HCT116 (cell line): ENCODE measurements around the gene ZNRF4. TPM values are rescaled to one million over a fixed set of nuclear protein-coding genes. Genes with fewer than 3 reads are reported as not detected.

Source experiments
- ATAC-seq: fragments of 200-7000 bp; cut with Tn5 transposase; 2 replicates; pipeline ENCODE4 v1.9.1; 2020; ENCODE audit warnings: mild to moderate bottlenecking, moderate library complexity
- BruUV-seq: library from RNA; stranded (reverse); fragments of 400-500 nt; replicated peaks from 2 replicates; lab custom pipeline; 2021; lab: Mats Ljungman, UMichigan
- CTCF ChIA-PET: fragments of 300-600 bp; sonication (Branson Sonifier 250); formaldehyde crosslinking; loops from one replicate; lab custom pipeline; 2021; ENCODE audit warnings: antibody characterized with exemption; lab: Charles Lee
- POLR2A ChIA-PET: fragments of 300-600, 350-600 bp; sonication (Branson Sonifier 250); formaldehyde crosslinking; loops from one replicate; lab custom pipeline; 2021; ENCODE audit warnings: antibody characterized with exemption; lab: Charles Lee
- RAD21 ChIA-PET, 2 experiments: fragments of 300-600 bp; sonication (Branson Sonifier 250); formaldehyde crosslinking; loops; one replicate each; lab custom pipeline; 2023; ENCODE audit warnings: low total read pairs in 2 of 2; ENCODE audit not compliant: uncharacterized antibody in 2 of 2, unreplicated experiment in 2 of 2, low non-redundant PET in 1 of 2; lab: Charles Lee
- DNase-seq: peaks from one replicate; pipeline ENCODE4 v3.0.0-alpha.2; 2010; ENCODE audit warnings: low read depth, low spot score
- H2AFZ ChIP-seq: fragments of 200-600 bp; shearing (Covaris generic), sonication (generic); 2 replicates; pipeline ENCODE4 v1.6.1; 2017; ENCODE audit warnings: low read depth, mixed run types, mixed read lengths, antibody characterized with exemption, low read length; ENCODE audit not compliant: poor library complexity, severe bottlenecking
- H3K27ac ChIP-seq: 2 replicates; pipeline ENCODE4 v1.5.1; 2012; ENCODE audit warnings: low read depth, low read length
- H3K27me3 ChIP-seq: fragments of 200-600 bp; sonication (generic); 2 replicates; pipeline ENCODE4 v1.6.1; 2016; ENCODE audit warnings: mixed run types, low read length, mixed read lengths; ENCODE audit not compliant: insufficient read depth
- H3K36me3 ChIP-seq, 2 experiments: fragments of 200-500 bp in 1 of 2; fragments of 200-600 bp in 1 of 2; sonication (Bioruptor generic) in 1 of 2; sonication (generic) in 1 of 2; 2 replicates each; pipeline versions ENCODE4 v1.5.1 to v1.6.1; 2014 to 2016; ENCODE audit warnings: low read length in 2 of 2, inconsistent platforms in 1 of 2, mixed read lengths in 1 of 2, mixed run types in 1 of 2; ENCODE audit not compliant: insufficient read depth in 2 of 2, control insufficient read depth in 1 of 2
- H3K4me1 ChIP-seq, 2 experiments: fragments of 200-600 bp in 1 of 2; sonication (generic) in 1 of 2; 2 replicates each; pipeline versions ENCODE4 v1.5.1 to v1.6.1; 2012 to 2017; ENCODE audit warnings: low read length in 2 of 2, inconsistent platforms in 1 of 2, mild to moderate bottlenecking in 1 of 2, mixed read lengths in 1 of 2, mixed run types in 1 of 2, moderate library complexity in 1 of 2; ENCODE audit not compliant: insufficient read depth in 2 of 2, control insufficient read depth in 1 of 2
- H3K4me2 ChIP-seq: fragments of 200-600 bp; sonication (generic); 2 replicates; pipeline ENCODE4 v1.6.1; 2017; ENCODE audit warnings: mixed run types, low read length, mixed read lengths
- H3K4me3 ChIP-seq, 2 experiments: fragments of 200-600 bp in 1 of 2; sonication (generic) in 1 of 2; replicated peaks in 1 of 2; 2 replicates each; pipeline ENCODE4 v1.5.1; 2011 to 2016; ENCODE audit warnings: low read length in 2 of 2, control low read depth in 1 of 2, low read depth in 1 of 2, mild to moderate bottlenecking in 1 of 2, mixed read lengths in 1 of 2, mixed run types in 1 of 2
- H3K79me2 ChIP-seq: fragments of 200-600 bp; sonication (generic); 2 replicates; pipeline ENCODE4 v1.6.1; 2017; ENCODE audit warnings: mild to moderate bottlenecking, mixed run types, low read length, moderate library complexity, mixed read lengths; ENCODE audit not compliant: insufficient read depth
- H3K9ac ChIP-seq: fragments of 200-600 bp; sonication (generic); 2 replicates; pipeline ENCODE4 v1.6.1; 2016; ENCODE audit warnings: low read length, mixed read lengths
- H3K9me2 ChIP-seq: fragments of 200-600 bp; sonication (generic), shearing (Covaris generic); 2 replicates; pipeline ENCODE4 v1.6.1; 2017; ENCODE audit warnings: mixed run types, mild to moderate bottlenecking, moderate library complexity; ENCODE audit not compliant: insufficient read depth
- H3K9me3 ChIP-seq, 2 experiments: fragments of 200-500 bp in 1 of 2; fragments of 200-600 bp in 1 of 2; sonication (Bioruptor generic) in 1 of 2; sonication (generic) in 1 of 2; 2 replicates each; pipeline ENCODE4 v1.6.1; 2014 to 2017; ENCODE audit warnings: low read length in 2 of 2, mixed read lengths in 2 of 2, inconsistent platforms in 1 of 2, low read depth in 1 of 2, mild to moderate bottlenecking in 1 of 2, mixed run types in 1 of 2, moderate library complexity in 1 of 2; ENCODE audit not compliant: control insufficient read depth in 1 of 2, insufficient read depth in 1 of 2
- H4K20me1 ChIP-seq: fragments of 200-600 bp; sonication (generic), shearing (Covaris generic); 2 replicates; pipeline ENCODE4 v1.6.1; 2017; ENCODE audit warnings: mixed run types, mild to moderate bottlenecking, moderate library complexity; ENCODE audit not compliant: insufficient read depth
- ATF3 ChIP-seq: IDR thresholded peaks from 2 replicates; pipeline ENCODE4 v1.6.1; 2012
- CBX3 ChIP-seq: IDR thresholded peaks from 2 replicates; pipeline ENCODE4 v1.6.1; 2012; ENCODE audit warnings: low read depth
- CEBPB ChIP-seq: IDR thresholded peaks from 2 replicates; pipeline ENCODE4 v1.6.1; 2012; ENCODE audit warnings: low read depth
- CTCF ChIP-seq, 3 experiments: fragments of 200-600 bp in 1 of 3; sonication (generic) in 1 of 3; IDR thresholded peaks in 2 of 3; conservative IDR thresholded peaks in 1 of 3; 2 replicates each; pipeline ENCODE4 v1.5.1; 2012 to 2017; ENCODE audit warnings: low read depth in 2 of 3, low read length in 2 of 3, antibody characterized with exemption in 1 of 3, borderline replicate concordance in 1 of 3, control low read depth in 1 of 3, mild to moderate bottlenecking in 1 of 3, mixed read lengths in 1 of 3, mixed run types in 1 of 3, moderate library complexity in 1 of 3; ENCODE audit not compliant: insufficient read depth in 1 of 3
- EGR1 ChIP-seq: IDR thresholded peaks from 2 replicates; pipeline ENCODE4 v1.6.1; 2012; ENCODE audit warnings: low read depth
- EZH2 ChIP-seq: fragments of 200-600 bp; sonication (generic); IDR thresholded peaks from 2 replicates; pipeline ENCODE4 v1.6.1; 2017; ENCODE audit warnings: antibody characterized with exemption, mixed run types
- EZH2phosphoT487 ChIP-seq: fragments of 200-600 bp; IDR thresholded peaks from 2 replicates; pipeline ENCODE4 v1.6.1; 2018; ENCODE audit warnings: antibody characterized with exemption, borderline replicate concordance
- JUND ChIP-seq: IDR thresholded peaks from 2 replicates; pipeline ENCODE4 v1.6.1; 2012
- MAX ChIP-seq: IDR thresholded peaks from 2 replicates; pipeline ENCODE4 v1.6.1; 2012
- POLR2AphosphoS5 ChIP-seq: IDR thresholded peaks from 2 replicates; pipeline ENCODE4 v1.6.1; 2011; ENCODE audit warnings: mild to moderate bottlenecking, low read depth, low read length, moderate library complexity
- RAD21 ChIP-seq: IDR thresholded peaks from 2 replicates; pipeline ENCODE4 v1.6.1; 2012; ENCODE audit warnings: low read depth, mild to moderate bottlenecking
- REST ChIP-seq: IDR thresholded peaks from 2 replicates; pipeline ENCODE4 v1.6.1; 2012; ENCODE audit warnings: low read depth
- SIN3A ChIP-seq: IDR thresholded peaks from 2 replicates; pipeline ENCODE4 v1.6.1; 2012; ENCODE audit warnings: low read depth
- SP1 ChIP-seq: IDR thresholded peaks from 2 replicates; pipeline ENCODE4 v1.6.1; 2012; ENCODE audit warnings: low read depth
- SRF ChIP-seq: IDR thresholded peaks from 2 replicates; pipeline ENCODE4 v1.6.1; 2012; ENCODE audit warnings: low read depth
- TCF7L2 ChIP-seq: IDR thresholded peaks from 2 replicates; pipeline ENCODE4 v1.7.0; 2011; ENCODE audit warnings: borderline replicate concordance, inconsistent platforms; ENCODE audit not compliant: insufficient read depth, insufficient read length; ENCODE audit errors: extremely low read depth
- YY1 ChIP-seq: IDR thresholded peaks from 2 replicates; pipeline ENCODE4 v1.6.1; 2011; ENCODE audit warnings: low read length, low read depth, moderate library complexity, mild to moderate bottlenecking; ENCODE audit not compliant: insufficient replicate concordance; ENCODE audit errors: extremely low read depth
- ZBTB33 ChIP-seq: IDR thresholded peaks from 2 replicates; pipeline ENCODE4 v1.6.1; 2011; ENCODE audit warnings: mild to moderate bottlenecking, low read length, moderate library complexity; ENCODE audit not compliant: insufficient replicate concordance; ENCODE audit errors: extremely low read depth
- ZNF274 ChIP-seq: fragments of 200-500 bp; sonication (Bioruptor generic); IDR thresholded peaks from 2 replicates; pipeline ENCODE4 v1.6.1; 2014; ENCODE audit warnings: mild to moderate bottlenecking, low read depth, low read length, inconsistent platforms
- intact Hi-C: fragments of 100-400 bp; cut with micrococcal nuclease; formaldehyde crosslinking; loops from 2 replicates; pipeline ENCODE4 v1.10.0; 2022
- total RNA-seq: library from RNA; stranded (reverse); gene quantifications from one replicate; pipeline ENCODE4 v1.2.1, GENCODE V29; 2021; ENCODE audit not compliant: unreplicated experiment

ZNRF4 gene
- total RNA-seq, 1 experiment from 2014 or later, result not detected

- no peak for ATAC-seq
- Histone ChIP-seq H4K20me1 (no peaks in the 10 kb centered on the region), H3K4me3 (no peak overlapping the region), H3K27me3 (no peaks in the 10 kb centered on the region), H3K9me2 (no peaks in the 10 kb centered on the region)
- intact Hi-C loops, result no loop called here
- TF ChIP-seq CTCF (IDR thresholded peaks at IDR 0.05 in 2 of 3, conservative IDR thresholded peaks at IDR 0.05 in 1 of 3; ENCODE audit: borderline replicate concordance in 1 of 3, insufficient read depth in 1 of 3, low read depth in 2 of 3, low read length in 2 of 3) (no peak), CBX3 (no peak), POLR2AphosphoS5 (no peak), TCF7L2 (no peak), REST (no peak), YY1 (no peak), CEBPB (no peak), JUND (no peak), MAX (no peak), EGR1 (no peak), RAD21 (no peak), ZBTB33 (no peak), SP1 (no peak), EZH2 (no peak), EZH2phosphoT487 (no peak), ZNF274 (no peak), SIN3A (no peak), ATF3 (no peak), SRF (no peak)
- TF ChIP-seq, all 23 proteins: peak for 0
- POLR2A ChIA-PET, result no interaction called here
- Histone ChIP-seq H3K27ac (no peak overlapping the region), H3K79me2 (no peaks in the 10 kb centered on the region), H3K36me3 (no peaks in the 10 kb centered on the region), H3K4me2 (no peak overlapping the region), H3K9me3 (no peaks in the 10 kb centered on the region), H3K9ac (no peak overlapping the region), H2AFZ (no peak overlapping the region), H3K4me1 (peaks cover 4 to 25% of the 10 kb centered on the region in 2 experiments)
- DNase-seq, result no peak
- no TSS peak for BruUV-seq
- RAD21 ChIA-PET, result no interaction called here
- CTCF ChIA-PET, result no interaction called here
These were observed 15.8 kb upstream of the ZNRF4 start for GRCh38 chr19:5439452-5439851.
